Panc1 (cell line): ENCODE data around the gene OLFML2A. TPM values are rescaled to one million over a fixed set of nuclear protein-coding genes. Genes with fewer than 3 reads are reported as not detected.

Experiments
- ATAC-seq: fragments of 200-7000 bp; cut with Tn5 transposase; 2 replicates; pipeline ENCODE4 v1.9.1; 2020; ENCODE audit warnings: mild to moderate bottlenecking, moderate library complexity
- BruUV-seq: library from RNA; stranded (reverse); fragments of 400-500 nt; replicated peaks from 2 replicates; lab custom pipeline; 2021; lab: Mats Ljungman, UMichigan
- CTCF ChIA-PET: fragments of 300-600 bp; sonication (Branson Sonifier 250); formaldehyde crosslinking; loops from one replicate; lab custom pipeline; 2022; ENCODE audit warnings: antibody characterized with exemption; lab: Charles Lee
- POLR2A ChIA-PET: fragments of 300-600 bp; sonication (Branson Sonifier 250); formaldehyde crosslinking; loops from one replicate; lab custom pipeline; 2022; ENCODE audit warnings: antibody characterized with exemption; lab: Charles Lee
- DNase-seq: peaks from one replicate; pipeline ENCODE4 v3.0.0-alpha.2; 2010; ENCODE audit warnings: low read depth, low spot score
- H3K27ac ChIP-seq: 2 replicates; pipeline ENCODE4 v1.5.1; 2011; ENCODE audit warnings: mild to moderate bottlenecking, low read length, inconsistent platforms
- H3K27me3 ChIP-seq: fragments of 200-500 bp; sonication (Bioruptor generic); 2 replicates; pipeline ENCODE4 v1.6.0; 2014; ENCODE audit warnings: low read length, inconsistent platforms; ENCODE audit not compliant: control insufficient read depth, insufficient read depth
- H3K36me3 ChIP-seq: fragments of 200-500 bp; sonication (Bioruptor generic); 2 replicates; pipeline ENCODE4 v1.5.1; 2014; ENCODE audit warnings: inconsistent platforms, mild to moderate bottlenecking, low read length, moderate library complexity; ENCODE audit not compliant: control insufficient read depth, insufficient read depth
- H3K4me1 ChIP-seq: 2 replicates; pipeline ENCODE4 v1.5.1; 2011; ENCODE audit warnings: inconsistent platforms, mild to moderate bottlenecking, low read length, moderate library complexity; ENCODE audit not compliant: control insufficient read depth, insufficient read depth
- H3K4me3 ChIP-seq, 2 experiments: 2 replicates each; pipeline ENCODE4 v1.5.1; 2011 to 2012; ENCODE audit warnings: low read depth in 2 of 2, low read length in 2 of 2, mild to moderate bottlenecking in 2 of 2, inconsistent platforms in 1 of 2, moderate library complexity in 1 of 2
- H3K9me3 ChIP-seq: fragments of 200-500 bp; sonication (Bioruptor generic); 2 replicates; pipeline ENCODE4 v1.5.1; 2014; ENCODE audit warnings: low read depth, mild to moderate bottlenecking, inconsistent platforms, low read length, moderate library complexity; ENCODE audit not compliant: control insufficient read depth, insufficient read depth
- CTCF ChIP-seq: fragments of 450-650 bp; IDR thresholded peaks from 2 replicates; pipeline ENCODE4 v1.5.1; 2017; ENCODE audit warnings: mild to moderate bottlenecking
- POLR2AphosphoS5 ChIP-seq: IDR thresholded peaks from 2 replicates; pipeline ENCODE4 v1.6.1; 2012; ENCODE audit warnings: mild to moderate bottlenecking, low read depth, low read length, moderate library complexity
- REST ChIP-seq, 2 experiments: IDR thresholded peaks; 2 replicates each; pipeline ENCODE4 v1.6.1; 2011 to 2012; ENCODE audit warnings: low read depth in 2 of 2, control low read depth in 1 of 2, low read length in 1 of 2, mild to moderate bottlenecking in 1 of 2, moderate library complexity in 1 of 2; ENCODE audit not compliant: insufficient read depth in 1 of 2
- SIN3A ChIP-seq: IDR thresholded peaks from 2 replicates; pipeline ENCODE4 v1.6.1; 2012; ENCODE audit warnings: low read depth, mild to moderate bottlenecking, low read length, moderate library complexity, borderline replicate concordance; ENCODE audit not compliant: insufficient read depth
- TCF7L2 ChIP-seq: IDR thresholded peaks from 2 replicates; pipeline ENCODE4 v1.6.1; 2011; ENCODE audit warnings: mild to moderate bottlenecking, low read depth, low read length, inconsistent platforms
- in situ Hi-C: cut with HindIII; loops from 2 replicates; pipeline ENCODE4 v1.10.0; 2016; ENCODE audit warnings: low sequenced_read_pairs, low pct_unique_long_range_greater_than_20kb
- intact Hi-C: fragments of 100-400 bp; cut with micrococcal nuclease; formaldehyde crosslinking; loops from one replicate; pipeline ENCODE4 v1.10.0; 2022; ENCODE audit not compliant: unreplicated experiment
- total RNA-seq: library from RNA; stranded (reverse); gene quantifications from one replicate; pipeline ENCODE4 v1.2.1, GENCODE V29; 2021; ENCODE audit not compliant: unreplicated experiment

OLFML2A gene
- total RNA-seq, 1 experiment from 2014 or later: 44.5 TPM

- Histone ChIP-seq H3K27ac (no peak overlapping the region), H3K36me3 (no peaks in the 10 kb centered on the region), H3K4me1 (no peaks in the 10 kb centered on the region), H3K9me3 (no peaks in the 10 kb centered on the region), H3K4me3 (no peak overlapping the region), H3K27me3 (no peaks in the 10 kb centered on the region)
- ChIA-PET CTCF (interaction anchor here (0.5 kb wide), 1 partner anchor 18 kb away, joined by 3 read pairs; no protein-coding TSS in a partner anchor), POLR2A (no interaction called here)
- no peak for ATAC-seq
- in situ Hi-C loops (no loop called here), intact Hi-C loops (no loop called here)
- BruUV-seq: no TSS peak
- DNase-seq: no peak
- no peak for TF ChIP-seq CTCF
- TF ChIP-seq SIN3A: no peak
- no peak for TF ChIP-seq TCF7L2
- TF ChIP-seq REST (IDR thresholded peaks at IDR 0.05; ENCODE audit: insufficient read depth in 1 of 2, low read depth in 2 of 2, low read length in 1 of 2): no peak
- TF ChIP-seq POLR2AphosphoS5: no peak
Measured at GRCh38 chr9:124790301-124790700, 13.4 kb downstream of the OLFML2A start.

- Histone ChIP-seq H3K36me3 (no peaks in the 10 kb centered on the region), H3K4me3 (no peak overlapping the region), H3K27ac (no peak overlapping the region), H3K4me1 (no peaks in the 10 kb centered on the region), H3K27me3 (no peaks in the 10 kb centered on the region), H3K9me3 (no peaks in the 10 kb centered on the region)
- BruUV-seq: no TSS peak
- CTCF ChIA-PET: interaction anchor here (0.5 kb wide), 1 partner anchor 19 kb away, joined by 3 read pairs; no protein-coding TSS in a partner anchor
- TF ChIP-seq CTCF (no peak), POLR2AphosphoS5 (no peak), REST (IDR thresholded peaks at IDR 0.05; ENCODE audit: insufficient read depth in 1 of 2, low read depth in 2 of 2, low read length in 1 of 2) (no peak), SIN3A (no peak), TCF7L2 (no peak)
- DNase-seq (no peak), ATAC-seq (no peak)
- in situ Hi-C loops (no loop called here), intact Hi-C loops (no loop called here)
- POLR2A ChIA-PET: no interaction called here
Measured at GRCh38 chr9:124790801-124791505, 14.0 kb downstream of the OLFML2A start.
